ENCODE measurements around the gene PCNX4.

- TF ChIP-seq POLR2AphosphoS5 (IDR thresholded peaks at IDR 0.05; ENCODE audit: low read depth, low read length) (no peak), CTCF (IDR thresholded peaks at IDR 0.05 in 2 of 3, conservative IDR thresholded peaks at IDR 0.05 in 1 of 3; ENCODE audit: borderline replicate concordance in 1 of 3, insufficient read depth in 1 of 3, low read depth in 2 of 3, low read length in 2 of 3) (no peak)
These were observed 4.2 kb downstream of the PCNX4 start for GRCh38 chr14:60095781-60096450.

All from HCT116 (cell line).